Measurements from ENCODE around the gene CGB5. TPM values are rescaled to one million over a fixed set of nuclear protein-coding genes. Genes with fewer than 3 reads are reported as not detected.
"Not testable (repeated sequence)": the region's sequence is repeated elsewhere in the genome, so short reads cannot be mapped to it uniquely, and the experiment has no call there.

The CGB5 gene
- polyA plus RNA-seq, 12 donors, result 0.17 to 0.92 (median 0.48) TPM; not detected in 7

DNA sequence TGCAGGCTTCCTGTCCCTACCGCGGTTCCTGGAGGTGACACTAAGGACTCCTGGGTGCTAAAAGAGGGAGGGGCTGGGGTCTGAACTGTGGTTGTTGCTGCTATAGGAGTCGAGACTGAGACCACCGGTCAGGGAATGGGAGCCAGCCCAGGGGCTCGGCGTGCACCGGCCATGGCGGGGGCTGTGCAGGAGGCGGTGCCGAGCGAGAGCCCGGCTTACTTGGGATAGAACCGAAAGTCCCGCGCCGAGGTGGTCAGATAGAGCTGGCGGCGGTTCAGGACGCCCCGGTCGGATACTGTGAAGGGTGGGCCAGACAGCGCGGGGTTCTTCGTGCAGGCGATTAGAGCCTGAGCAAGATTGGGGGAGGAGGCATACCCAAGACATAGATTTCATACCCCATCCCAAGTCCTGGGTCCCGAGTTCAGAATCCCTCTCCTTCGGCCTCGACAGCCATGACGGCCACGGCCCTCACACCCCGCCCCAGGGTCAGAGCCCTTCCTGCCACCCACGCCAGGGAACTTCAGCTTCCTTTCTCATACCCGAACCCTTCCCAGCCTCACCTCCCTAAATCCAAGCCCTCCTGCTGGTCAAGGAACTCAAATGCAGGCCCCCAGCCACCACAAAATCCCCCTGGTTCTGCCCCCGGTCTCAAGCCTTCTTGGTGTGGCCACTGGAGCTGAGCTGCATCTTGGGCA, 13.4 kb downstream of the CGB5 start:
- DNase-seq, result not testable (repeated sequence)

DNA sequence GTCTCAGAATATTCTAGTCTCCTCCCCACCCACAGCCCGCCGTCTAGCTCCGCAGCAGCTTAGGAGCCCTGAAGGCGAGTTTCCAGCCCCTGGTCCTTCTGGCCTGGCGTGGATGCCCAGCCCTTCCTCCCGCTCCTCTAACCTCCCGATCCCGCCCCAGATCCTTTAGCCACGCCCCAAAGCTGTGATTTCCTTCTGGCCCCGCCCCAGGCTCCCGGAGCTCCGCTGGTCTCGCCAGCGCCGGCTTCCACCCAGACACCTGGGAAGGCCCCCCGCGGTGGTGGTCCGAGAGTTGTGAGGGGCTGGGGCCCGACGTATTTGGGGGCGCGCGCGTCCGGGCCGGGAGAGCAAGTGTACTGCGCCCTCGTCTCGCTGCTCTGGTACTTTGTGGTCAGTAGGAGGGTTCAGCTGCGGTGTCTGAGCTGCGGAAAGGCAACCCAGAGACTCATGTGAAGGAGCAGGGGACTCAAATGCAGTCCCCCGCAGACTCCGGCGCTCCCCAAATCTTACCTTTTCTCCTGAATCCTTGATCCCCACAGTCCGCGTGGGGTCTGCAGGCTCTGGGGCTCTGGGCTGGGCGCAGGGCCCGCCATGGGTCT, 14.1 kb downstream of the CGB5 start, which contains the start of gene CGB7:
TSS of gene CGB7 (minus strand) at position 114 of the 599 bp plus-strand sequence. CDS start 2,374 bp downstream, outside the sequence.
- no peak for DNase-seq

DNA sequence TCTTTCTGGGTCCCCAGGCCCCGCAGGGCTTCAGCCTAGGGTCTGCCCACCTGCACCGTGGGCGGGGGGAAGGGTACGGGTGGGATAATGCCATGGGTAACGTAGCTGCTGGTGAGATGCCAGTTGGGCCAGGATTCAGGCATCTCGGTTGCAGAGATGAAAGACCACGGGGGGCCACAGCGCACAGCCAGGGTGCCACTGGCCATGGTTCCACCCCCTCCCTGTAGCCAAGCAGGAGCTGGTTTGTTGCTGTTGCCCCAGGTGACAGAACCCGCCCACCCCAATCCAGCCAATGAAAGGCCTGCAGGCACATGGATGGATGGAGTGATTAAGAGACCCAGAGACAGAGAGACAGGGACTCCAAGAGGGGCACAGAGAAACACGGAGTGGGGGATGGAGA, 14.9 kb downstream of the CGB5 start:
- no peak for DNase-seq

DNA sequence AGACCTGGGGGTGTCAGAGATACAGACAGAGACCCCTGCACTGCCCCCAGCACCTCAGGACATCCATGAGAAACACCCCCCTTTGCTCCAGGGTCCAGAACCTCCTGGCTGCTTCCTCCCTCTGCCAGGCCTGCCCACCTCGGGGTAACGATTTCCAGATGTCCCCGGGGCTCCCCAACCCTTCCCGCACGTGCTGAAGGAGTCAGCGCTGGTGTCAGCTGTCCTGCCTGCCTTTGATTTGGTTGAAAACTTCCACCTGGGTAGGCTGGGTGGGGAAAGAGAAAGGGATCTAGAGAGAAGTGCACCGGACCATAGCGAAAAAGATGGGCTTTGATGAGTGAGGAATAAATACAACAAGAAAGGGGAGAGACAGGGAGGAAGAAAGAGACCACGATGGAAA, 15.4 kb downstream of the CGB5 start:
- DNase-seq, result no peak

DNA sequence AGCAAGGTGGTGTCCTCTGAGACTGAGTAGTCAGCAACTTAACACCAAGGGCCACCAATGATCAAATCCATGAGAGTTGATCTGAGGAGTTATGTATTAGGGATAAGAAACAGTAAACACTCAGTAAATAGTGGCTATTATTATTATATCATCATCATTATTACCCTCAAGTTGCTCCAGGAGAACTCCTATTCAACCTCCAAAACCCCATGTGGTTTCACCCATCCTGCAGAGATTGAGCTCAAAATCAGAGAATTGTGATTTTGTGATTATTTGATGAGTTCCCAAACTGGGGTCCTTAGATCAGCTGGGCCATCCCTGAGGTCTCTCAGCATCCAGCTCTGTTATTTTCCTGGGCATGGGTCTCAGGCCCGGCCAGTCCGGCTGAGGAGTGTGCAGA, 17.4 kb downstream of the CGB5 start:
- no peak for DNase-seq

DNA sequence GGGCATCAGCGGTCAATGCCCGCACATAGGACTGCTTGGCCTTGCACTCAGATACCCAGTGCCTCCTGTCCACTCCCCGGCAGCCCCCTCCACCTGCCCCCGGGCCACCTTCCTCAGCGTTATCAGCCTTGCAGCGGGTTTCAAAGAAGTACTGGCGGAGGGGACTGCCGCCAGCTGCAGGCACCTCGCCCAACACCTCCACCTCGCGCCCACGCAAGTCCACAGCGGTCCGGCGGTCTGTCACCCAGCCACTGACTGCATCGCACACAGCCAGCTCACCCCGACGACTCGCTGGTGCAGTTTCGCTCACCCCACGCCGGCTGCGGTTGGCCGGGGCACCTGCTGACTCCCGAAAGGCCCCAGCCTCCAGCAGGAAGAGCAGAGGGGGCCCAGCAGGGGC, 17.8 kb downstream of the CGB5 start:
- no peak for DNase-seq

DNA sequence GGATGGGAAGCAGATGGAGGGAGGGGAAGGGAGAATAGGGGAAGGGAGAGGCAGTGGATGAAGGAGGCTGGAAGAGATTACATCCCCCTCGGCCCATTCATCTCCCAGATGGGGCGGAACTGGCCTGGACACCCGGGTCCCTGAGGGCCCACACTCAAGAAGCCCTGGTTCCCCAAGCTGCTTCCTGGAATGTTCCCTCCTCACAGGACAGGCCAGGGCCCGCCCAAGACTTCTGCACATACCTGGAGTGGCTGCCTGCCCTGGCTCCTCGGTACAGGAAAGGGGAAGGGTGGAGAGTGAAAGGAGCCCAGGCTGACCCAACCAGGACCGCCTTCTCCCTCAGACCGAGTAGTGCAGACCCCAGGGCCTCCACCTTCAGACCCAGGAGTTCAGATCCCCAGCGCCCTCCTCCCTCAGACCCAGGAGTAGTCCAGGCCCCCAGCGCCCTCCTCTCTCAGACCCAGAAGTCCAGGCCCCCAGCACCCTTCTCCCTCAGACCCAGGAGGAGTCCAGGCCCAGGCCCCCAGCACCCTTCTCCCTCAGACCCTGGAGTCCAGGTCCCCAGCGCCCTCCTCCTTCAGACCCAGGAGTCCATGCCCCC, 20.5 kb downstream of the CGB5 start:
- DNase-seq, result no peak

DNA sequence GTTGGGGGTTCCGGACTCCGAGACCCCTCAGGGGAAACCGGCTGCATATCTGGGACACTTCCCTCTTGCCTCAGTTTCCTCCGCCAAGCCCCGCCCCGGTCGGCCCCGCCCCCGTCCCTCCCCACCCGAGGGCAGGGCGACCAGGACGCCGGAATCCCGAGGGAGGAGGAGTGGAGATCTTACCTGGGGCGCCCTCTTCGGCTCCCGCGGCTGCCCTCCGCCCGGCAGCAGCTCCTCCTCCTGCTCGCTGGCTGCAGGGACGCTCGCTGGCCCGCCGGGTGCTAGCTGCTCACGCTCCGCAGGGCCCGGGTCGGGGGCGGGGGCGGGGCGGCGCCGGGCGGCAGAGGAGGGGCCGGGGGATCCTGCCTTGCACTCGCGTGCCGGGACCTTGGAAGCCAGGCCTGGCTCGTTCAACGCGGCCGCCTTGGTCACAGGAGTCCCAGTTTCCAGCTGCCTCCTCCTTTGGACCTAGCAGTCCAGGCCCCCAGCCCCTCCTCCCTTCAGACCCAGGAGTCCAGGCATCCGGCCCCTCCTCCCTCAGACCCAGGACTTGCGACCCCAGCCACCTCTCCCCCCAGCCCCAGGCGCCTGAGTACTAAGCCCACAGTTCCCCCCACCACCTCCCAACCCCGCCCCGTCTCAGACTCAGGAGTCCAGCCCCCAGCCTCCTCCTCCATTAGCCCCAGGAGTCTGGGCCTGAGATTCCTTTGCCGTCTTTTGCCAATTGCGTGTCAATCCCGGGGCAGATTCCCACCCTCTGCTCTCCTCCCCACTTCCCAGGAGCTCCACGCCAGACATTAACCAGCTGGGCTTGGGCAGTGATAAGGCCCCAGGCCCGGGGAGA, 21.3 kb downstream of the CGB5 start, which contains the start of gene NTF4:
TSS of gene NTF4 (minus strand) at position 51 of the 844 bp plus-strand sequence. CDS start 2,821 bp downstream, outside the sequence.
- DNase-seq, result no peak

DNA sequence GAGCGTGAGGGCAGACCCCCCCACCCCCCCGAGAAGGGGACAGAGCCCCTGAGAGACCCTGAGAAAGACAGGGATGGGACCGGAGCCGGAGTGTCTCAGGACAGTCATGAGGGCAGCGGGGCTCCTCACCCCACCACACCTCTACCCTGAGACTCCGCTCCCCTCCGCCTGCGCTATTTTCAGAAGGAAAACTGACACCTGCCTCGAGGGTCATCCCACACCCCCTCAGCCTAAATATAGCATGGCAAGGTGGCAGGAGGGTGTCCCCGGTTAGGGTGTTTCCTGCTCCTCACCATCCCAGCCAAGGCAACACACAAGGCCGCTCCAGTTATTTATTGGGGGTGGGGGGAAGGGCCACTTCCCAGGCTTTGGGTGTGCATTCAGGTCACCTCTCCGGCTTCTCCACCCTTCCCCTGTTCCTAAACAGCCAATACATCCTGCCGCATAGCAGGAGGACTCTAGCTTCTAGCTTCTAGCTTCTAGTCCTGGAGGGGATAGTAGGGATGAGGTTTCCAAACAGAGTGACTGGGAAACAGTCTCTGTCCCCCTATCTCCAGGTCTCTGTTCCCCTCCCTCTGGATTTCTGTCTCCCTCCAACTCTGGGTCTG, 22.4 kb downstream of the CGB5 start:
- DNase-seq, result no peak

DNA sequence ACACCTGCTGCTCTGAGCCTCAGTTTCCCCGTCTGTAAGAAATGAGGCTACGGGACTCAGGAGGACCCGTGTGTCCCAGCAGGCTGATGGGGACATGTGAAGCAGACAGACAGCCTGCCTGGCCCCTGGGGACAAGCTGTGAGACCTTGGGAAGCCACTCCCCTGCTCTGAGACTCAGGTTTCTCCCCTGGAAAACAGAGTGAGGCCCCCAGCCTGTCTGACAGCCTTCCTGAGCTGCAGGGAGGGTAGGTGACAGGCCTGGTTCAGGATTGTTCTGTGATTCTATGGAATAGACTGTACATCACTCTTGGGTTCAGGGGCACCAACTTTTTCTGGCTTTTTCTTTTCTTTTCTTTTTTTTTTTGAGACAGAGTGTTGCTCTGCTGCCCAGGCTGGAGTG, 23.9 kb downstream of the CGB5 start:
- no peak for DNase-seq

DNA sequence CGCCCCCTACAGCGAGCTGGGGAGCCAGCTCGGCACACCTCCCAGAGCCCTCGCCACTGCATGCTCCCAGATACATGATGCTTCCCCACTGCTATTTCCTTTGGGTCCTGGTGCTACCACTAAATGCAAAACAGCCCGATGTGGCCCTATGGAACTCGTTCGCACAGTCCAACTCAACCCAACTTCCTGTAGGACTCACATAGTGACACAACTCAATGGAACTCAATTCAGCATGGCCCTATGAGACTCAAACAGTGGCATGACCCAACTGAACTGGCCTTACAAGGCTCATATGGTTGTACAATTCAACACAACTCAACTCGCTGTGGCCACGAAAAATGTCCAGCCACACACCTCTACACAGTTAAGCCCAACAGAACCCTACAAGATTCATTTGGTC, 25.4 kb downstream of the CGB5 start:
- DNase-seq, result no peak

DNA sequence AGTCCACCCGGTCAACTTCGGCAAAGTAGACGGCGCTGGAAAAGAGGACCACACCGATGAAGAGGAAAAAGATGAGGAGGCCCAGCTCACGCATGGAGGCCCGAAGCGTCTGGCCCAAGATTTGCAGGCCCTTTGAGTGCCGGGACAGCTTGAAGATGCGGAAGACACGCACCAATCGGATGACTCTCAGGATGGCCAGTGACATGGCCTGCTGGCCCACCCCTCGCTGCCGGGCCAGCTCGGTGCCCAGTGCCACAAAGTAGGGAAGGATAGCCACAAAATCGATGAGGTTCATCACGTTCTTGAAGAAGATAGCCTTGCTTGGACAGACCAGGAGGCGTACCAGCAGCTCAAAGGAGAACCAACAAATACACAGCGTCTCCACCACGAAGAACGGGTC, 26.8 kb downstream of the CGB5 start:
- DNase-seq, result no peak

DNA sequence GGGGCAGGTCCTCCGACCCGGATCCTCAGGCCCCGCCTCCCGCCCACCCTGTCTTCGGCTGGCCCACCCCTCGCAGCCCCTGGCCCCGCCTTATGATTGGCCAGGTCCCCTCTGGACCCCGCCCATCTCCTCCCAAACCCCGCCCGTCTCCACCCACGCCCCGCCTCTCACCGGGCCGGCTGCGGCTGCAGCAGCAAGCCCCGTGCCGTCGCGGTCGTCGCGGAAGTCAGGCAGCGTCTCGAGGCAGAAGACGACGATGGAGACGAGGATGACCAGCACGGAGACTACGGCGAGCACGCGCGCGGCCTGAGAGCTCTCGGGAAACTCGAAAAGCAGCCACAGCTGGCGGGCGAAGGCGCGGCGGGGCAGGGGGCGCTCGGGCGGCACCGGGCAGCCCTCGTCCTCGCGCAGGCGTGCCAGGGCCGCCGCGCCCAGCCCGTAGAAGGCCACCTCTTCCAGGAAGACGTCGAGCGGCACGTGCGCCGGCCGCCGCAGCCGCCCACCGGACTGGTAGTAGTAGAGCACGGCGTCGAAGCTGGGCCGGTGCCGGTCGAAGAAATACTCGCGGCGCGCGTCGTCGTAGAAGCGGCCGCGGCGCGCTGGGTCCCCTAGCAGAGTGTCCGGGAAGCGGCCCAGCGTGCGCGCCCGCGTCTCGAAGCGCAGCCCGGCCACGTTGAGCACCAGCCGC, 28.4 kb downstream of the CGB5 start:
- DNase-seq, result no peak

DNA sequence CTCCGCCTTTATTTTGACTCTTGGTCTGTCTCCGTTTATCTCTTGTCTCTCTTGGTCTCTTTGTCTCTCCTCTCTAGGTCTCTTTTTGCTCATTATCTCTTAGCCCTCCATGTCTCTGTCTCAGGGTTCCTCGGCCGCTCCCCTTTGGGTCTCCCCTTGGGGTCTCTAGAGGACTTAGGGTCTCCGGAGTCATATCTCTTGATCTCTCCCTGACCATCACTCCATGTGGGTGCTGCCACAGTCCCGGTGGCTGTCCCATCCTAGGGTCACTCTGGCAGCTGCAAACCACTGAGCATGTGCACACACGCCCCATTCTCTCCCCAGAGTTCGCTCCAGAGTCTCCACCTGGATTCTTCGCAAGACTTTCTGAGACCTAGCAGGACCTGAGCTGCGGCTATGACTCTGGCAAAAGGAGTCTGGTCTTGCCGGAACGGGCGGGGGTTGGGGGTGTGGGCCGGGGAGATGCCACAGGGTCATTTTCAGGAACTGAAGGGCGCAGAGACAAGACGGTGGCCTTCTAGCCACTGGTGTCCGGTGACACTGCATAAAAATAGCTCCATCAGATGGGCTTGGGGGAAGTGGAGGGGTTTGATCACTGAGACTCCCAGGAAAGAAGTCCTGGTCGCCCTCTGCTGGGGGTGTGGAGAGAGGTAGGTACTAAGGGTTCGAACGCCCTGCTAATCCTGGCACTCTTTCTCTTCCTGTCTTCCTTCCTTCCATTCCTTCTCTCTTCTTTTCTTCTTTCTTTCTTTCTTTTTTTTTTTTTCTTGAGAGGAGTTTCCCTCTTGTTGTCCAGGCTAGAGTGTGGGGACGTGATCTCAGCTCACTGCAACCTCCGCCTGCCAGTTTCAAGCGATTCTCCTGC, 30.1 kb downstream of the CGB5 start:
- DNase-seq, result no peak

DNA sequence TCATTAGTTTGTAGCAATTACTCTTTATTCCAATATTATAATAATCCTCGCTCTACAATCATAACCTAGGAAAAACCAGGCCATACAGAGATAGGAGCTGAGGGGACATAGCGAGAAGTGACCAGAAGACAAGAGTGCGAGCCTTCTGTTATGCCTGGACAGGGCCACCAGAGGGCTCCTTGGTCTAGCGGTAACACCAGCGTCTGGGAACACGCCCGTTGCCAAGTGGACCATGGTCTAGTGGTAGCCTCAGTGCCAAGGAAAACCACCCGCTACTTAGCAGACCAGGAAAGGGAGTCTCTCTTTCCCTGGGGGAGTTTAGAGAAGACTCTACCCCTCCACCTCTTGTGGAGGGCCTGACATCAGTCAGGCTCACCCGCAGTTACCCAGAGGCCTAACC, 31.2 kb downstream of the CGB5 start:
- peak; percentile 35 for DNase-seq

DNA sequence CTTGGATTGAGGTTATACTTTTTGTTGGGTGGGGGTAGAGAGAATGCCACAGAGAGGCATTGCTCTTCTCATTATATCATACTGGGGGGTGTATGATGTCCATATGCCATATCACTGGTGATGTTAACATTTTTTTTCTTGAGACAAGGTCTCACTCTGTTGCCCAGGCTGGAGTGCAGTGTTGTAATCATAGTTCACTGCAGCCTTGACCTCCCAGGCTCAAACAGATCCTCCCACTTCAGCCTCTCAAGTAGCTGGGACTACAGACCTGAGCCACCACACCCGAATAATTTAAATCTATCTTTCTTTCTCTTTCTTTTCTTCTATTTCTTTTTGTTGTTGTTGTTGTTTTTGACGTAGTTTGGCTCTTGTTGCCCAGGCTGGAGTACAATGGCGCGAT, 36.7 kb downstream of the CGB5 start:
- DNase-seq, result no peak

DNA sequence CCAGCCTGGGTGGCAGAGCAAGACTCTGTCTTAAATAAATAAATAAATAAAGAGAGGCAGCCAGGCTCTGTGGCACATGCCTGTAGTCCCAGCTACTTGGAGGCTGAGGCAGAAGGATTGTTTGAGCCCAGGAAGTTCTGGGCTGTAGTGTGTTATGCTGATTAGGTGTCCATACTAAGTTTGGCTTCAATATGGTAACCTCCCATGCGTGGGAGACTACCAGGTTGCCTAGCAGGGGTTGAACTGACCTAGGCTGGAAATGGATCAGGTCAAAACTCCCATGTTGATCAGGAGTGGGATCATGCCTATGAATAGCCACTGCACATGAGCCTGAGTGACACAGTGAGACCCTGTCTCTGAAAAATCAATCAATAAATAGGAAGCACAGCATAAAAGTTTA, 37.6 kb downstream of the CGB5 start:
- DNase-seq, result no peak

DNA sequence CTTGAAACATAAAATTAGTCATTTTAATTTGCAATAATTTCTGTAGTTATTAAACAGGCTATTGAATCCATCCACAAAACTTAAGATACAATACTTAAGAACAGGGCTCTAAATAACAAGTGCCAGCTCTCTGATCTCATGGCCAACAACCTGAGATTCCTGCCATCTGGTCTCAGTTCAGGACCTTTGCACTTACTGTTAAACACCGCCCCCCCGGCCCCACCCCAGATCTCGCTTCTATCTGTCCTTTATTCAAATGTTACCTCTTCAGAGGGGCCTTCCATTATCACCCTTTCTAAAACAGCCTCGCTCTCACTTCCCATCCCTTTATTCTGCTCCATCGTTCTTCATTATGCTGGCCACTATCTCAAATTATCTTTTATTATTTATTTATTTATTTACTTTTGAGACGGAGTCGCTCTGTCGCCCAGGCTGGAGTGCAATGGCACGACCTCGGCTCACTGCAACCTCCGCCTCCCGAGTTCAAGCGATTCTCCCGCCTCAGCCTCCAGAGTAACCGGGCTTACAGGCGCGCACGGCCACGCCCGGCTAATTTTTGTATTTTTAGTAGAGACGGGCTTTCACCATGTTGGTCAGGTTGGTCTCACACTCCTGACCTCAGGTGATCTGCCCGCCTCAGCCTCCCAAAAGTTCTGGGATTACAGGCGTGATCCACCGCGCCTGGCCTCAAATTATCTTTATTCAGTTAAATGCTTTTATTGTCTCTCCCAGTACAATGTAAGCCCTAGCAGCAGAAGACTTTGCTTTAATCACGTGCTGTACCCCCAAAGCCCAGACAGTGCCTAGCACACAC, 40.8 kb downstream of the CGB5 start:
- no peak for DNase-seq
